ENCODE results near the gene SLC12A8. TPM values are rescaled to one million over a fixed set of nuclear protein-coding genes. Genes with fewer than 3 reads are reported as not detected.
A peak's percentile ranks its signal among the peaks of the same experiment; 100 is the strongest.

Gene SLC12A8
- total RNA-seq, 1 donor from 2014 or later = not detected

- Histone ChIP-seq H3K4me1 (peaks cover 50% of the 10 kb centered on the region), H3K27ac (replicated peaks) (peak overlapping the region; percentile 95), H3K9me3 (replicated peaks) (no peaks in the 10 kb centered on the region), H3K36me3 (no peaks in the 10 kb centered on the region), H3K27me3 (ENCODE audit: low read depth) (no peaks in the 10 kb centered on the region), H3K4me3 (no peak overlapping the region)
- intact Hi-C loops (cut with micrococcal nuclease) = no loop called here
- DNase-seq = no peak
- TF ChIP-seq CTCF (IDR thresholded peaks at IDR 0.05; ENCODE audit: borderline replicate concordance) = no peak
Measured at GRCh38 chr3:125139386-125139785, 73.2 kb downstream of the SLC12A8 start.

GRCh38 chr3:125137358-125138033 is 75.1 kb downstream of the SLC12A8 start:
- H3K36me3 ChIP-seq = no peaks in the 10 kb centered on the region
- H3K27me3 ChIP-seq (ENCODE audit: low read depth) = no peaks in the 10 kb centered on the region
- H3K27ac ChIP-seq (replicated peaks) = no peak overlapping the region
- no peaks in the 10 kb centered on the region for H3K9me3 ChIP-seq (replicated peaks)
- TF ChIP-seq CTCF (IDR thresholded peaks at IDR 0.05; ENCODE audit: borderline replicate concordance) = no peak
- no peak for DNase-seq
- no peak overlapping the region for H3K4me3 ChIP-seq
- H3K4me1 ChIP-seq = peaks cover 31% of the 10 kb centered on the region
- intact Hi-C loops (cut with micrococcal nuclease) = no loop called here

- intact Hi-C loops (cut with micrococcal nuclease) = no loop called here
- TF ChIP-seq CTCF (IDR thresholded peaks at IDR 0.05; ENCODE audit: borderline replicate concordance) = no peak
- Histone ChIP-seq H3K9me3 (replicated peaks) (no peaks in the 10 kb centered on the region), H3K36me3 (no peaks in the 10 kb centered on the region), H3K4me3 (no peak overlapping the region), H3K4me1 (peaks cover 26% of the 10 kb centered on the region), H3K27ac (replicated peaks) (no peak overlapping the region), H3K27me3 (ENCODE audit: low read depth) (no peaks in the 10 kb centered on the region)
- DNase-seq = no peak
Measured at GRCh38 chr3:125136966-125137357, 75.6 kb downstream of the SLC12A8 start.

- Histone ChIP-seq H3K9me3 (replicated peaks) (no peaks in the 10 kb centered on the region), H3K36me3 (no peaks in the 10 kb centered on the region), H3K4me3 (no peak overlapping the region), H3K27ac (replicated peaks) (no peak overlapping the region), H3K27me3 (ENCODE audit: low read depth) (no peaks in the 10 kb centered on the region), H3K4me1 (peaks cover 21% of the 10 kb centered on the region)
- no peak for TF ChIP-seq CTCF (IDR thresholded peaks at IDR 0.05; ENCODE audit: borderline replicate concordance)
- intact Hi-C loops (cut with micrococcal nuclease) = no loop called here
- no peak for DNase-seq
Measured at GRCh38 chr3:125136515-125136914, 76.0 kb downstream of the SLC12A8 start.

GRCh38 chr3:125134952-125135351 is 77.6 kb downstream of the SLC12A8 start:
- no peak overlapping the region for H3K27ac ChIP-seq (replicated peaks)
- H3K36me3 ChIP-seq = no peaks in the 10 kb centered on the region
- peaks cover 6% of the 10 kb centered on the region for H3K4me1 ChIP-seq
- intact Hi-C loops (cut with micrococcal nuclease) = no loop called here
- no peaks in the 10 kb centered on the region for H3K27me3 ChIP-seq (ENCODE audit: low read depth)
- DNase-seq = no peak
- no peaks in the 10 kb centered on the region for H3K9me3 ChIP-seq (replicated peaks)
- TF ChIP-seq CTCF (IDR thresholded peaks at IDR 0.05; ENCODE audit: borderline replicate concordance) = no peak
- no peak overlapping the region for H3K4me3 ChIP-seq
